NB4 (cell line): Measurements from ENCODE around the gene TMBIM4.

ENCODE experiments used
- MYC ChIP-seq: IDR thresholded peaks from 2 replicates; pipeline ENCODE4 v1.6.1; 2011; ENCODE audit warnings: low read depth, low read length
- POLR2A ChIP-seq: IDR thresholded peaks from 2 replicates; pipeline ENCODE4 v1.6.1; 2011; ENCODE audit warnings: mild to moderate bottlenecking; ENCODE audit not compliant: insufficient read length; ENCODE audit errors: extremely low read depth
- TF ChIP-seq, protein P1 (sequence below): IDR thresholded peaks from one replicate; pipeline ENCODE4 v1.5.1; 2012; ENCODE audit warnings: low read depth, low read length
- TF ChIP-seq, protein P2 (sequence below): IDR thresholded peaks from 2 replicates; pipeline ENCODE4 v1.6.1; 2011; ENCODE audit warnings: low read depth, low read length

DNA sequence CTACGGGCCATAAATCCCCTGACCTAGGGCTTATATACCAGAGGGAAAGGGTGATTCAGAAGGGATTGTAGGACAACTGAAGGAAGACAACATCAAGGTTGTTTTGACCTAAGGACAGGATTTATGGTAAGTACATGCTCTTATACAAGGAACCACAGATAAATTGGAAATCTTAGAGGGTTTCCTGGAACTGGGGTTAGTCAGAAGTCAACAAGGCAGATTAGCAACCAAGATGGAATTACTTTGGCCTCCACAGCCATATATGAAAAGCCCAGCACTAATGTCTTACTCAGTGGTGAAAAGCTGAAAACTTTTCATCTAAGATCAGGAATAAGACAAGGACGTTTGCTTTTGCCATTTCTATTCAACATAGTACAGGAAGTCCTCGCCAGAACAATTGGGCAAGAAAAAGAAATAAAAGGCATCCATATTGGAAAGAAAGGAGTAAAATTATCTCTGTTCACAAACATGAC lies 5.4 kb downstream of the TMBIM4 start:
- TF ChIP-seq, protein P1, sequence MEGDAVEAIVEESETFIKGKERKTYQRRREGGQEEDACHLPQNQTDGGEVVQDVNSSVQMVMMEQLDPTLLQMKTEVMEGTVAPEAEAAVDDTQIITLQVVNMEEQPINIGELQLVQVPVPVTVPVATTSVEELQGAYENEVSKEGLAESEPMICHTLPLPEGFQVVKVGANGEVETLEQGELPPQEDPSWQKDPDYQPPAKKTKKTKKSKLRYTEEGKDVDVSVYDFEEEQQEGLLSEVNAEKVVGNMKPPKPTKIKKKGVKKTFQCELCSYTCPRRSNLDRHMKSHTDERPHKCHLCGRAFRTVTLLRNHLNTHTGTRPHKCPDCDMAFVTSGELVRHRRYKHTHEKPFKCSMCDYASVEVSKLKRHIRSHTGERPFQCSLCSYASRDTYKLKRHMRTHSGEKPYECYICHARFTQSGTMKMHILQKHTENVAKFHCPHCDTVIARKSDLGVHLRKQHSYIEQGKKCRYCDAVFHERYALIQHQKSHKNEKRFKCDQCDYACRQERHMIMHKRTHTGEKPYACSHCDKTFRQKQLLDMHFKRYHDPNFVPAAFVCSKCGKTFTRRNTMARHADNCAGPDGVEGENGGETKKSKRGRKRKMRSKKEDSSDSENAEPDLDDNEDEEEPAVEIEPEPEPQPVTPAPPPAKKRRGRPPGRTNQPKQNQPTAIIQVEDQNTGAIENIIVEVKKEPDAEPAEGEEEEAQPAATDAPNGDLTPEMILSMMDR = no peak
- TF ChIP-seq POLR2A (no peak), MYC (no peak)
- TF ChIP-seq, protein P2, sequence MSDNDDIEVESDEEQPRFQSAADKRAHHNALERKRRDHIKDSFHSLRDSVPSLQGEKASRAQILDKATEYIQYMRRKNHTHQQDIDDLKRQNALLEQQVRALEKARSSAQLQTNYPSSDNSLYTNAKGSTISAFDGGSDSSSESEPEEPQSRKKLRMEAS = no peak
